Measurements from ENCODE around the gene TNIP2. TPM values are rescaled to one million over a fixed set of nuclear protein-coding genes. Genes with fewer than 3 reads are reported as not detected.

TNIP2 gene
- total and polyA plus RNA-seq, 2 donors (not counting 1 experiment from before 2014, with no cell fraction given) = 47.6 to 71.9 TPM

- intact Hi-C loops (cut with micrococcal nuclease) = loop anchor here (2.0 to 10.0 kb wide), 7 partner anchors 15 to 433 kb away; partner anchors contain the start of genes FAM193A, MXD4 and TNIP2
- H3K9me3 Mint-ChIP-seq (ENCODE audit: insufficient read depth) = no peaks in the 10 kb centered on the region
- ATAC-seq (ENCODE audit: low read depth) (no peak), DNase-seq (no peak)
- H3K4me3 ChIP-seq (ENCODE audit: control extremely low read depth in 1 of 5, extremely low read depth in 1 of 5, insufficient read depth in 1 of 5, low read depth in 2 of 5, low read length in 4 of 5) = no peak overlapping the region
- no peak for TF ChIP-seq EZH2 (IDR thresholded peaks at IDR 0.05; ENCODE audit: borderline replicate concordance, insufficient read depth, low read depth, low read length, poor library complexity, severe bottlenecking)
- TF ChIP-seq, protein P1, sequence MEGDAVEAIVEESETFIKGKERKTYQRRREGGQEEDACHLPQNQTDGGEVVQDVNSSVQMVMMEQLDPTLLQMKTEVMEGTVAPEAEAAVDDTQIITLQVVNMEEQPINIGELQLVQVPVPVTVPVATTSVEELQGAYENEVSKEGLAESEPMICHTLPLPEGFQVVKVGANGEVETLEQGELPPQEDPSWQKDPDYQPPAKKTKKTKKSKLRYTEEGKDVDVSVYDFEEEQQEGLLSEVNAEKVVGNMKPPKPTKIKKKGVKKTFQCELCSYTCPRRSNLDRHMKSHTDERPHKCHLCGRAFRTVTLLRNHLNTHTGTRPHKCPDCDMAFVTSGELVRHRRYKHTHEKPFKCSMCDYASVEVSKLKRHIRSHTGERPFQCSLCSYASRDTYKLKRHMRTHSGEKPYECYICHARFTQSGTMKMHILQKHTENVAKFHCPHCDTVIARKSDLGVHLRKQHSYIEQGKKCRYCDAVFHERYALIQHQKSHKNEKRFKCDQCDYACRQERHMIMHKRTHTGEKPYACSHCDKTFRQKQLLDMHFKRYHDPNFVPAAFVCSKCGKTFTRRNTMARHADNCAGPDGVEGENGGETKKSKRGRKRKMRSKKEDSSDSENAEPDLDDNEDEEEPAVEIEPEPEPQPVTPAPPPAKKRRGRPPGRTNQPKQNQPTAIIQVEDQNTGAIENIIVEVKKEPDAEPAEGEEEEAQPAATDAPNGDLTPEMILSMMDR (IDR thresholded peaks at IDR 0.05) = no peak
- peaks cover 42% of the 10 kb centered on the region for H3K79me2 ChIP-seq (ENCODE audit: control insufficient read depth, insufficient read depth, low read length)
- H3K27me3 Mint-ChIP-seq = no peaks in the 10 kb centered on the region
- H3K9ac ChIP-seq (ENCODE audit: low read length) = no peak overlapping the region
- peak overlapping the region; percentile 85 to 87 for H3K27ac ChIP-seq (ENCODE audit: low read length in 2 of 2)
- CTCF ChIA-PET = interaction anchor here (0.8 kb wide), 1 partner anchor 150 kb away, joined by 4 read pairs; no protein-coding TSS in a partner anchor
- POLR2A ChIA-PET = no interaction called here
- no peak overlapping the region for H3K4me2 ChIP-seq (replicated peaks; ENCODE audit: low read depth, low read length, poor library complexity, severe bottlenecking)
- no peak overlapping the region for H3K4me3 Mint-ChIP-seq
- no peaks in the 10 kb centered on the region for H4K20me1 ChIP-seq (ENCODE audit: control insufficient read depth, insufficient read depth, low read length, poor library complexity, severe bottlenecking)
- H3K27me3 ChIP-seq (replicated peaks in 1 of 4; ENCODE audit: control extremely low read depth in 1 of 4, control insufficient read depth in 3 of 4, insufficient read depth in 4 of 4, low read length in 3 of 4) = no peaks in the 10 kb centered on the region
- H3K27ac Mint-ChIP-seq = peak overlapping the region; percentile 10
- peaks cover 15 to 64% of the 10 kb centered on the region in 2 experiments for H3K36me3 ChIP-seq (replicated peaks in 1 of 2; ENCODE audit: control extremely low read depth in 1 of 2, control insufficient read depth in 1 of 2, extremely low read depth in 1 of 2, insufficient read depth in 2 of 2, low read length in 1 of 2)
- peaks cover 48% of the 10 kb centered on the region for H3K4me1 Mint-ChIP-seq
- no peak overlapping the region for H2AFZ ChIP-seq (ENCODE audit: insufficient read depth, low read depth, low read length, poor library complexity, severe bottlenecking)
- WGBS (ENCODE audit: insufficient coverage) = 98% methylated on average over 8 of the region's 8 CpGs
- H3K9me3 ChIP-seq (ENCODE audit: control extremely low read depth in 1 of 3, control insufficient read depth in 2 of 3, insufficient read depth in 1 of 3, low read length in 2 of 3) = no peaks in the 10 kb centered on the region
- H3K4me1 ChIP-seq (ENCODE audit: control insufficient read depth in 2 of 2, insufficient read depth in 2 of 2, low read length in 2 of 2) = peaks cover 34 to 43% of the 10 kb centered on the region in 2 donors
These were observed 58.1 kb downstream of the TNIP2 start for GRCh38 chr4:2697995-2698414.

DNA sequence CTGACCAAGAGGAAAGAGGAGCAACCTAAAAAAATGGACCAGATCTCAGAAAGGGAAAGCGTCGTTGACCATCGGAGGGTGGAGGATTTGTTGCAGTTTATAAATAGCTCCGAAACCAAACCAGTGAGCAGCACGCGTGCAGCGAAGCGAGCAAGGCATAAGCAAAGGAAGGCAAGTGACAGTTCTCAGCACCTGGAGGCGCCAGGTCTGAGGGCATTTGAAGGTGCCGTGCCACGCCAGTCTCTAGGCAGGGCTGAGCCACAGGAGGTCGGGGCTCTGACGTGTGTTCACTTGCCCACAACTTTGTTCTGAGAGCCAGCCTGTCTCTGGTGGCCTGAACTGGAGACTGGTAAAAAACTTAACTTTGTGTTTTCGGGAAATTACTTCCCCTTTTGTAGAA, 59.7 kb downstream of the TNIP2 start:
- peak overlapping the region; percentile 17 to 69 (median 35) for H3K4me3 ChIP-seq (ENCODE audit: control extremely low read depth in 1 of 5, extremely low read depth in 1 of 5, insufficient read depth in 1 of 5, low read depth in 2 of 5, low read length in 4 of 5)
- CTCF ChIA-PET = interaction anchor here (0.6 to 2.5 kb wide), 12 partner anchors 9 to 476 kb away, joined by 3 to 9 read pairs (median 3); partner anchors contain the start of gene TNIP2

More for the DNA sequence above, 59.7 kb downstream of the TNIP2 start:
- 4% methylated on average over 14 of the region's 14 CpGs for WGBS (ENCODE audit: insufficient coverage)
- Histone ChIP-seq H3K79me2 (ENCODE audit: control insufficient read depth, insufficient read depth, low read length) (peaks cover 47% of the 10 kb centered on the region), H2AFZ (ENCODE audit: insufficient read depth, low read depth, low read length, poor library complexity, severe bottlenecking) (no peak overlapping the region), H3K36me3 (replicated peaks in 1 of 2; ENCODE audit: control extremely low read depth in 1 of 2, control insufficient read depth in 1 of 2, extremely low read depth in 1 of 2, insufficient read depth in 2 of 2, low read length in 1 of 2) (peaks cover 12 to 57% of the 10 kb centered on the region in 2 experiments), H3K27me3 (replicated peaks in 1 of 4; ENCODE audit: control extremely low read depth in 1 of 4, control insufficient read depth in 3 of 4, insufficient read depth in 4 of 4, low read length in 3 of 4) (no peaks in the 10 kb centered on the region), H3K9ac (ENCODE audit: low read length) (peak overlapping the region; percentile 48), H3K27ac (ENCODE audit: low read length in 2 of 2) (peak overlapping the region; percentile 85 to 87), H3K4me1 (ENCODE audit: control insufficient read depth in 2 of 2, insufficient read depth in 2 of 2, low read length in 2 of 2) (peaks cover 47 to 55% of the 10 kb centered on the region in 2 donors), H3K4me2 (replicated peaks; ENCODE audit: low read depth, low read length, poor library complexity, severe bottlenecking) (peak overlapping the region; percentile 88), H4K20me1 (ENCODE audit: control insufficient read depth, insufficient read depth, low read length, poor library complexity, severe bottlenecking) (no peaks in the 10 kb centered on the region), H3K9me3 (ENCODE audit: control extremely low read depth in 1 of 3, control insufficient read depth in 2 of 3, insufficient read depth in 1 of 3, low read length in 2 of 3) (no peaks in the 10 kb centered on the region)
- POLR2A ChIA-PET = interaction anchor here (0.5 to 1.2 kb wide), 4 partner anchors 9 to 1834 kb away, joined by 3 read pairs; no protein-coding TSS in a partner anchor
- Mint-ChIP-seq H3K4me1 (peaks cover 55% of the 10 kb centered on the region), H3K27me3 (no peaks in the 10 kb centered on the region), H3K4me3 (peak overlapping the region; percentile 78), H3K27ac (peak overlapping the region; percentile 93), H3K9me3 (ENCODE audit: insufficient read depth) (no peaks in the 10 kb centered on the region)
- ATAC-seq (ENCODE audit: low read depth) = peak; percentile 96
- intact Hi-C loops (cut with micrococcal nuclease) = loop anchor here (1.0 to 10.0 kb wide), 8 partner anchors 16 to 432 kb away; partner anchors contain the start of genes FAM193A, MXD4 and TNIP2
- no peak for TF ChIP-seq EZH2 (IDR thresholded peaks at IDR 0.05; ENCODE audit: borderline replicate concordance, insufficient read depth, low read depth, low read length, poor library complexity, severe bottlenecking)
- TF ChIP-seq, protein P1 (IDR thresholded peaks at IDR 0.05) = no peak
- peak; percentile 93 for DNase-seq
